Ovary (tissue), 9 donors: ENCODE results near the gene HIRA. TPM values are rescaled to one million over a fixed set of nuclear protein-coding genes. Genes with fewer than 3 reads are reported as not detected.

ENCODE experiments used
- DNase-seq, 5 donors: peaks; one replicate each; pipeline ENCODE4 v3.0.0-alpha.2; 2019 to 2020
- H3K27ac ChIP-seq, 2 donors: fragments of 200-600 bp; one replicate each; pipeline versions ENCODE4 v1.5.1 to v1.8.0; 2019 to 2022
- H3K27me3 ChIP-seq: fragments of 200-600 bp; one replicate; pipeline ENCODE4 v1.8.0; 2022
- H3K36me3 ChIP-seq: fragments of 200-600 bp; sonication (generic); one replicate; pipeline ENCODE4 v1.5.1; 2019
- H3K4me1 ChIP-seq: one replicate; pipeline ENCODE4 v1.8.1; 2013; ENCODE audit warnings: mild to moderate bottlenecking, moderate library complexity; ENCODE audit not compliant: insufficient read depth
- H3K4me3 ChIP-seq: fragments of 200-600 bp; sonication (generic); one replicate; pipeline ENCODE4 v1.5.1; 2017
- H3K9me3 ChIP-seq, 2 donors: fragments of 200-600 bp in 1 of 2; sonication (generic) in 1 of 2; one replicate each; pipeline versions ENCODE4 v1.5.1 to v1.8.1; 2013 to 2019; ENCODE audit warnings: mild to moderate bottlenecking in 1 of 2, moderate library complexity in 1 of 2
- EP300 ChIP-seq: sonication (generic); formaldehyde crosslinking; IDR thresholded peaks from one replicate; pipeline ENCODE4 v1.6.1; 2017; ENCODE audit warnings: antibody characterized with exemption
- POLR2A ChIP-seq: fragments of 450-650 bp; IDR thresholded peaks from one replicate; pipeline ENCODE4 v1.6.1; 2017; ENCODE audit warnings: antibody characterized with exemption, mild to moderate bottlenecking, moderate library complexity
- WGBS, 3 donors: extraction: QIAGEN DNeasy Blood & Tissue Kit in 1 of 3; methylation state at CpG; one replicate each; pipeline versions ENCODE4 v1.1.5 to v1.1.7; 2013 to 2017; 5-methylcytosine and 5-hydroxymethylcytosine counted together
- intact Hi-C, 4 donors: fragments of 100-400 bp; cut with DNase I; formaldehyde crosslinking; loops; one replicate each; pipeline versions ENCODE4 v1.11.0 to v1.15.1; 2022 to 2023
- polyA plus RNA-seq, 2 donors: library from polyadenylated mRNA; stranded (reverse); fragments of 200-250 nt in 1 of 2; fragments of 350-450 nt in 1 of 2; fragmentation: Illumina TruSeq in 1 of 2; extraction: RNeasy Lipid Tissue Mini Kit (QIAGEN cat#74804) in 1 of 2; gene quantifications; one replicate each; pipeline ENCODE4 v1.2.3, GENCODE V29; 2013 to 2014
- total RNA-seq, 7 donors: library from RNA; depleted of rRNA in 2 of 7; stranded (reverse); fragments of >200 nt in 2 of 7; fragmentation: NEBNext Ultra II Directional in 3 of 7; extraction: Animal tissue kit (Norgen Biotek cat#: 25700) in 3 of 7; gene quantifications; one replicate each; pipeline versions ENCODE4 v1.1.0 to v1.2.4, GENCODE V29; 2016 to 2023
- TF ChIP-seq, protein P1 (sequence below), 3 donors: fragments of 450-650 bp in 2 of 3; fragments of 200-600 bp in 1 of 3; IDR thresholded peaks; one replicate each; pipeline versions ENCODE4 v1.5.1 to v1.8.0; 2016 to 2022; ENCODE audit warnings: antibody characterized with exemption in 3 of 3, mild to moderate bottlenecking in 1 of 3
- donor health status: DM: no; HTN: no; CAD: no; lungs with moderate emphysema.
- donor health status: DM: no; HTN: no; CAD: no.
- donor health status: Bipolar disorder and iron deficiency.
- donor health status: DM: yes; HTN: yes; CAD: no.
- donor health status: DM: no; HTN: no; CAD: no.
- donor health status: DM: yes; HTN: yes; CAD: no.

HIRA gene
- total and polyA plus RNA-seq, 9 donors: 7.2 to 31.6 (median 19.8) TPM

DNA sequence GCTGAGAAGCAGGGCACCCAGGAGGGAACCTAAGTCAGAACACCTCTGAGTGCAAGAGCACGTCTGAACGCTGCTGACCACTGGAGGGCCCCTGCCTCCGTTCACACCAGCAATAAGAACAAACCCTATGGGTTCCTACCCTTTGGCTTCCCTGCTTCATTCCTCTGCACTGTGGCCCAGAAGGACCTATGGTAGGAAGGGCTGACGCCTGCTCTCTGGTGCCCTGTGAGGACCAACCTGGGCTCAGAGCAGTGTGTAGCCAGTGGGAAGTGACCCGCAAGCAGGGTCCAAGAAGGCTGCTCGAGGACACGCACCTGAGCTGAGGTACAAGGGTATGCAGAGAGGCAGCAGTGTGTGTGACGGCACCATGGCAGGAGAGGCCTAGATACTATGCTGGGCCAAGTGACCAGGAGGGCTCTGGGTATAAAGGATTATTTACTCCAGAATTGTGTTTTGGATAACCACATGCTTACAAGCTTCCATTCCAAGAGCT, 71.2 kb downstream of the HIRA start:
- Histone ChIP-seq H3K4me3 (no peak overlapping the region), H3K27ac (no peak overlapping the region), H3K9me3 (no peaks in the 10 kb centered on the region), H3K4me1 (no peaks in the 10 kb centered on the region), H3K36me3 (no peaks in the 10 kb centered on the region), H3K27me3 (no peaks in the 10 kb centered on the region)
- WGBS, 3 donors: 87 to 90% (median 88%) methylated on average over 8 of the region's 8 CpGs
- no peak for DNase-seq
- TF ChIP-seq EP300: no peak
- TF ChIP-seq, protein P1, sequence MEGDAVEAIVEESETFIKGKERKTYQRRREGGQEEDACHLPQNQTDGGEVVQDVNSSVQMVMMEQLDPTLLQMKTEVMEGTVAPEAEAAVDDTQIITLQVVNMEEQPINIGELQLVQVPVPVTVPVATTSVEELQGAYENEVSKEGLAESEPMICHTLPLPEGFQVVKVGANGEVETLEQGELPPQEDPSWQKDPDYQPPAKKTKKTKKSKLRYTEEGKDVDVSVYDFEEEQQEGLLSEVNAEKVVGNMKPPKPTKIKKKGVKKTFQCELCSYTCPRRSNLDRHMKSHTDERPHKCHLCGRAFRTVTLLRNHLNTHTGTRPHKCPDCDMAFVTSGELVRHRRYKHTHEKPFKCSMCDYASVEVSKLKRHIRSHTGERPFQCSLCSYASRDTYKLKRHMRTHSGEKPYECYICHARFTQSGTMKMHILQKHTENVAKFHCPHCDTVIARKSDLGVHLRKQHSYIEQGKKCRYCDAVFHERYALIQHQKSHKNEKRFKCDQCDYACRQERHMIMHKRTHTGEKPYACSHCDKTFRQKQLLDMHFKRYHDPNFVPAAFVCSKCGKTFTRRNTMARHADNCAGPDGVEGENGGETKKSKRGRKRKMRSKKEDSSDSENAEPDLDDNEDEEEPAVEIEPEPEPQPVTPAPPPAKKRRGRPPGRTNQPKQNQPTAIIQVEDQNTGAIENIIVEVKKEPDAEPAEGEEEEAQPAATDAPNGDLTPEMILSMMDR (IDR thresholded peaks at IDR 0.05): no peak
- no peak for TF ChIP-seq POLR2A
- intact Hi-C loops: no loop called here

DNA sequence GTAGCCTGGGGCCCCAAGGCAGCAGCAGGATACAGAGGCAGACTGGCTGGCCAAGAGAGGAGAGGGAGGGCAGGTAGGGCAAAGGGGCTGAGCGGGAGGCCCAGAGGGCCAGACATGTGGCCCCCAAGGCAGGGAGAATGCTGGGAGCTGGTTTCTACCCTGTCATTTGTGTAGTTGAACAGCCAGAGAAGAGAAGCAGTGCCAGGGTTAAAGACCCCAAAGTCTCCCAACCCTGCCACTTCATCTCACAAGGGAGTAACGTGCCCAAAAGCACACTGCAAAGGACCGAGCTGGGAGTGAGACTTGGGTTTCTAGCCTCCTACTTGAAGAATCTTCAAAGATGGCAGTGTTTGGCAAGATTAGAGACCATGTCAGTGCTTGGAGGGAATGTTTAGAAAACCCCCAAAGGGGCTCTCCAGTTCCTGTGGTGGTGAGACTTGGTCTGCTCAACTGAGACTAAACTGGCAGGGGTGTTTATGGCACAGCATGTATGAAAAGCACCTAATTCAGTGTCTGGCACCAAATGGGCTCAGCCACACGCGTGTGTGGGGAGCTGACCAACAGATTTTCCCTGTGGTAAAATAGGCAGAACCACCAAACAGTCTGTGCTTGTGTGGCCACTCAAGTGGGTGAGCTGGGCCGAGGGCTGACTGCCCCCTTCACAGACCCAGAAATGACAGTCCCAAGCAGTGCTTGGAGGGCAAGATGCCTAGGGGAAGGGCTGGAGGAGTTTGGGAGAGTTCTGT, 71.8 kb downstream of the HIRA start:
- no peak for DNase-seq
- intact Hi-C loops: no loop called here

DNA sequence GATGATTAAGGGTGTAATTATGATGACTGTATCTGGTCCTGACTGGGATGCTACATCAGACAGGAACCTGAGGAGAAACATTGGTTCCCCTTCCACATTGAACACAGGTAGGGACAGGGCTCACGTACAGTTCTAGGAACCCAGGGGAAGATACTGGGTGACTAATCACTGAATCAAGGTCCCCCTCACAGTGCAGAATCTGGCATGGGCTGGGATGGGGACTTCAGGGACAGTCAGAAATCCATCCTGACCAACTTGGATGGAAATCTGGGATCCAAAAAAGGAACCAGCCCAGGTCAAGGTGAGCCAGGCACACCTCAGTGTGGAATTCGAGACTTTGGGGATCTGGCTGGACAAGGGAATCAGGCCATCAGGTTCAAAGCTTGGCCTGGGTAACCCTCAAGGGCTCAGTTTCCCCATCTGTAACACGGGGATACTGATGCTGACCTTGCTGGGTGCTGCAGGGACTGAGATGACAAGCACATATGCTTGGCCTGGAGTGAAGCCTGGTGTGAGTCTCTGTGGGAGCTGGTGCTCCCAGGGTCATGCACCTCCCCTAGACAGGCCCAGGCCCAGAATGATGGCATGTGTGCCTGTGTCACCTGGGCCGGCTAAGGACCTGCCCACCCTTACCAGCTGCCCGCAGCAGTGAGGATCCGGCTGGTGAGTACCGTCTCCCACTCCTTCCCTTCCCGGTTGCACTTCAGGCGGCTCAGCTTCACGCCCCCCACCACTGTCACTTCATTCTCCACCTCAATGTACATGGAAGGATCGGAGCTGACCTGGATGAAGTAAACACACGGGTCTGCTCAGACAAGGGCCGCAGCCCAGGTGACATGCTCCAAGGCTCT, 72.6 kb downstream of the HIRA start:
- DNase-seq: no peak
- H3K27me3 ChIP-seq: no peaks in the 10 kb centered on the region
- 91 to 95% (median 92%) methylated on average over 13 of the region's 13 CpGs for WGBS, 3 donors
- intact Hi-C loops: no loop called here
- no peaks in the 10 kb centered on the region for H3K4me1 ChIP-seq
- no peak overlapping the region for H3K4me3 ChIP-seq
- H3K27ac ChIP-seq: no peak overlapping the region
- no peaks in the 10 kb centered on the region for H3K36me3 ChIP-seq
- no peak for TF ChIP-seq EP300
- TF ChIP-seq, protein P1 (IDR thresholded peaks at IDR 0.05): no peak
- no peak for TF ChIP-seq POLR2A
- H3K9me3 ChIP-seq: no peaks in the 10 kb centered on the region

More for the DNA sequence above, 71.8 kb downstream of the HIRA start:
- H3K9me3 ChIP-seq: no peaks in the 10 kb centered on the region
- H3K4me3 ChIP-seq: no peak overlapping the region
- no peaks in the 10 kb centered on the region for H3K36me3 ChIP-seq
- H3K27me3 ChIP-seq: no peaks in the 10 kb centered on the region
- no peaks in the 10 kb centered on the region for H3K4me1 ChIP-seq
- 92 to 98% (median 93%) methylated on average over 5 to 6 of the region's 6 CpGs for WGBS, 3 donors
- TF ChIP-seq, protein P1 (IDR thresholded peaks at IDR 0.05): no peak
- TF ChIP-seq POLR2A (no peak), EP300 (no peak)
- H3K27ac ChIP-seq: no peak overlapping the region

DNA sequence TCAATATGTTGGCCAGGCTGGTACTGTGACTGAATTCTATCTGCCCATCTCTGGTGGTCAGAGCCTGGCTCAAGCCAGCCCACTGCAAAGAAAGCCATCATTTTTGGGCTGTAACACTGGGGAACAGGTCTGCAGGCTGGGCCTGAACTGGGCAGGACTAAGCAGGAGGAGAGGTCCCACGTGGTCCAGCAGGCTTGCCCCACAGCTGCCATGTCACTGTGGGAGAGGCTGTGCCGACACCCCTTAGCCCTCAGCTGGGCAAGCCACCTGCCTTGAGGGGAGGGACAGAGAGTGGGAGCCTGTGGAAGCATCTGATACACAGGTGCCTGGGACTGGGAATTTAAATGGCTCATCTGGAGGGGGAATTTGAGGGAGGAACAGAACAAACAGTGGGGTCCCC, 73.3 kb downstream of the HIRA start:
- no peak for DNase-seq
- TF ChIP-seq POLR2A (no peak), EP300 (no peak)
- TF ChIP-seq, protein P1 (IDR thresholded peaks at IDR 0.05): no peak
- 79 to 94% (median 88%) methylated on average over 2 of the region's 2 CpGs for WGBS, 3 donors
- H3K4me3 ChIP-seq: no peak overlapping the region
- intact Hi-C loops: no loop called here
- H3K27me3 ChIP-seq: no peaks in the 10 kb centered on the region
- no peaks in the 10 kb centered on the region for H3K36me3 ChIP-seq
- no peaks in the 10 kb centered on the region for H3K4me1 ChIP-seq
- no peaks in the 10 kb centered on the region for H3K9me3 ChIP-seq
- H3K27ac ChIP-seq: no peak overlapping the region
